NCI-H524 treated with DMSO at 0.1 percent for 48 hours (cell line): Measurements from ENCODE around the gene POMGNT1.

Experiments
- DNase-seq: peaks from one replicate; lab custom pipeline; 2025; lab: John Stamatoyannopoulos, UW

Gene POMGNT1

GRCh38 chr1:46183079-46183847, 15.0 kb downstream of the POMGNT1 start:
- no peak for DNase-seq

GRCh38 chr1:46181343-46182260, 16.6 kb downstream of the POMGNT1 start:
- no peak for DNase-seq

GRCh38 chr1:46180082-46180616, 18.1 kb downstream of the POMGNT1 start:
- DNase-seq, result no peak

- peak; percentile 62 for DNase-seq
Observed at GRCh38 chr1:46179138-46180081, 18.8 kb downstream of the POMGNT1 start.

GRCh38 chr1:46176211-46176865, 21.9 kb downstream of the POMGNT1 start, which contains the start of gene P3R3URF:
TSS of gene P3R3URF (minus strand) at chr1:46176488. CDS start at chr1:46176471, 17 bp downstream.
- DNase-seq, result no peak

- DNase-seq, result no peak
Observed at GRCh38 chr1:46175243-46175642, 23.0 kb downstream of the POMGNT1 start.

GRCh38 chr1:46174448-46175231, 23.6 kb downstream of the POMGNT1 start, which contains the start of gene TSPAN1:
TSS of gene TSPAN1 (plus strand) at chr1:46175087. CDS start at chr1:46181108, 6,021 bp downstream.
- no peak for DNase-seq

GRCh38 chr1:46173361-46173856, 24.8 kb downstream of the POMGNT1 start:
- no peak for DNase-seq

- DNase-seq, result no peak
Observed at GRCh38 chr1:46172321-46172720, 25.9 kb downstream of the POMGNT1 start.

- DNase-seq, result no peak
Observed at GRCh38 chr1:46171871-46172270, 26.4 kb downstream of the POMGNT1 start.

GRCh38 chr1:46171351-46171750, 26.9 kb downstream of the POMGNT1 start:
- no peak for DNase-seq

GRCh38 chr1:46169811-46170454, 28.3 kb downstream of the POMGNT1 start:
- DNase-seq, result no peak

- no peak for DNase-seq
Observed at GRCh38 chr1:46168477-46168876, 29.8 kb downstream of the POMGNT1 start.

GRCh38 chr1:46166521-46167462, 31.4 kb downstream of the POMGNT1 start:
- no peak for DNase-seq

GRCh38 chr1:46160212-46160611, 38.0 kb downstream of the POMGNT1 start:
- DNase-seq, result no peak

GRCh38 chr1:46159516-46159915, 38.7 kb downstream of the POMGNT1 start:
- no peak for DNase-seq

GRCh38 chr1:46158312-46159281, 39.6 kb downstream of the POMGNT1 start:
- DNase-seq, result no peak
